ENCODE data around the gene FASTK. TPM values are rescaled to one million over a fixed set of nuclear protein-coding genes. Genes with fewer than 3 reads are reported as not detected.

The FASTK gene
- total and polyA plus RNA-seq, 2 of the 4 experiments (the other 2 are of a cell fraction), result 53.8 to 115 TPM

DNA sequence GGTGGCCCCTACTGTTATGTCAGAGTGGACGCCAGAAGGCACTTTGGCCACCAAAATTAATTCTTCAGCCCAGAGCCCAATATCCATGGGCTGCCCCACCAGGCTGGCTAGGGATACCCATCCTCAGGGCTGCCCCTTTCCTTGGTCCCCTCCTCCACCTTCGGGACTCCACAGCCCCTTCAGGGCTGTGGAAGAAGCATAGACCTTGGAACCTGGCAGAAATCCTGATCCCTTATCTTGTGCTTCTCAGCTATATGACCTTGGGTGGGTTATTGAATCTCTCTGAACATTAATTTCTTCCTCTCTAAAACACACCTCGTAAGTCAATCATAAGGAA lies 3.2 kb upstream of the FASTK start:
- Histone ChIP-seq H2AK9ac (replicated peaks; ENCODE audit: low read depth, low read length, poor library complexity) (peak overlapping the region; percentile 77), H4K5ac (ENCODE audit: low read depth, low read length) (no peak overlapping the region), H3K23ac (ENCODE audit: low read depth, low read length) (0 out of 2 replicates have a peak overlapping the region, but pooled peaks have one; percentile 17), H3K4me1 (ENCODE audit: control insufficient read depth, insufficient read depth, low read length) (peaks cover 32% of the 10 kb centered on the region), H3K4me3 (ENCODE audit: insufficient read depth, low read depth, low read length) (peak overlapping the region; percentile 75), H3K9me1 (ENCODE audit: insufficient read depth, low read length) (peaks cover 6% of the 10 kb centered on the region; the same call in 1 of the 2 replicates), H2BK15ac (ENCODE audit: low read depth, low read length) (no peak overlapping the region), H2AK5ac (ENCODE audit: low read depth, low read length) (peak overlapping the region; percentile 54), H2BK120ac (ENCODE audit: low read depth, low read length) (peak overlapping the region; percentile 4; the same call in 1 of the 2 replicates), H3K9me3 (ENCODE audit: control insufficient read depth, insufficient read depth, low read length) (no peaks in the 10 kb centered on the region), H3K4me2 (ENCODE audit: low read depth, low read length) (peak overlapping the region; percentile 88), H3K18ac (ENCODE audit: low read depth, low read length) (no peak overlapping the region), H4K8ac (ENCODE audit: low read depth in 2 of 2, low read length in 2 of 2) (peak overlapping the region; percentile 59 to 85; a peak in 3 of 4 replicates), H4K20me1 (ENCODE audit: insufficient read depth, low read length) (peaks cover 18% of the 10 kb centered on the region), H2BK5ac (ENCODE audit: low read depth, low read length, poor library complexity, severe bottlenecking) (no peak overlapping the region), H3K27me3 (ENCODE audit: control insufficient read depth, insufficient read depth, low read length) (no peaks in the 10 kb centered on the region), H2AFZ (replicated peaks; ENCODE audit: low read length, poor library complexity) (peak overlapping the region; percentile 91), H3K27ac (ENCODE audit: insufficient read depth, low read length) (no peak overlapping the region; the same call in 1 of the 2 replicates), H3K14ac (replicated peaks; ENCODE audit: low read depth, low read length) (no peak overlapping the region), H3K4ac (ENCODE audit: low read depth, low read length) (peak overlapping the region; percentile 50; the same call in 1 of the 2 replicates), H2BK20ac (ENCODE audit: low read depth, low read length) (no peak overlapping the region), H3K9ac (ENCODE audit: low read depth, low read length) (0 out of 2 replicates have a peak overlapping the region, but pooled peaks have one; percentile 2), H3K79me1 (ENCODE audit: low read depth in 1 of 2, low read length in 2 of 2) (peaks cover 10 to 44% of the 10 kb centered on the region in 2 experiments; a peak in 3 of 4 replicates), H3K56ac (ENCODE audit: extremely low read depth, insufficient read depth, low read length) (no peak overlapping the region), H4K91ac (ENCODE audit: insufficient read depth, low read depth, low read length) (0 out of 2 replicates have a peak overlapping the region, but pooled peaks have one; percentile 37), H3K36me3 (ENCODE audit: control insufficient read depth, insufficient read depth, low read length) (no peaks in the 10 kb centered on the region; the same call in 1 of the 2 replicates)
- intact Hi-C loops (cut with micrococcal nuclease) (no loop called here), dilution Hi-C loops (cut with HindIII; ENCODE audit: low sequenced_read_pairs, unreplicated experiment) (no loop called here), in situ Hi-C loops (cut with MboI; ENCODE audit: low sequenced_read_pairs) (no loop called here)
- ATAC-seq (ENCODE audit: low read depth) (no peak), DNase-seq (no peak)
- CTCF ChIA-PET, result no interaction called here
- TF ChIP-seq MAZ (IDR thresholded peaks at IDR 0.05; ENCODE audit: borderline replicate concordance, low read depth, low read length) (no peak), RFX5 (IDR thresholded peaks at IDR 0.05; ENCODE audit: low read depth, low read length) (no peak), MXI1 (IDR thresholded peaks at IDR 0.05; ENCODE audit: borderline replicate concordance, low read depth, low read length) (no peak), NFE2L2 (IDR thresholded peaks at IDR 0.05; ENCODE audit: low read depth, low read length) (no peak), MAFK (IDR thresholded peaks at IDR 0.05; ENCODE audit: low read depth, low read length) (no peak), POLR2A (IDR thresholded peaks at IDR 0.05; ENCODE audit: low read depth, low read length) (no peak), FOS (IDR thresholded peaks at IDR 0.05; ENCODE audit: low read depth, low read length) (no peak)
- TF ChIP-seq, protein P1, sequence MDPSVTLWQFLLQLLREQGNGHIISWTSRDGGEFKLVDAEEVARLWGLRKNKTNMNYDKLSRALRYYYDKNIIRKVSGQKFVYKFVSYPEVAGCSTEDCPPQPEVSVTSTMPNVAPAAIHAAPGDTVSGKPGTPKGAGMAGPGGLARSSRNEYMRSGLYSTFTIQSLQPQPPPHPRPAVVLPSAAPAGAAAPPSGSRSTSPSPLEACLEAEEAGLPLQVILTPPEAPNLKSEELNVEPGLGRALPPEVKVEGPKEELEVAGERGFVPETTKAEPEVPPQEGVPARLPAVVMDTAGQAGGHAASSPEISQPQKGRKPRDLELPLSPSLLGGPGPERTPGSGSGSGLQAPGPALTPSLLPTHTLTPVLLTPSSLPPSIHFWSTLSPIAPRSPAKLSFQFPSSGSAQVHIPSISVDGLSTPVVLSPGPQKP (IDR thresholded peaks at IDR 0.05; ENCODE audit: borderline replicate concordance, low read depth, low read length), result no peak
- WGBS, 2 experiments (ENCODE audit: extremely low coverage in 2 of 2, insufficient read length in 1 of 2), result no CpG with 5 or more reads among the region's 3 CpGs
- POLR2A ChIA-PET (ENCODE audit: unreplicated experiment), result no interaction called here
- no TSS peak for BruUV-seq (replicated peaks)
